ENCODE measurements around the gene MACROD2. TPM values are rescaled to one million over a fixed set of nuclear protein-coding genes. Genes with fewer than 3 reads are reported as not detected.

MACROD2 gene
- polyA plus RNA-seq, 1 experiment = 0.47 TPM

- Histone ChIP-seq H3K4me3 (ENCODE audit: low read depth, low read length) (no peak overlapping the region), H3K36me3 (ENCODE audit: control insufficient read depth, insufficient read depth, low read length) (no peaks in the 10 kb centered on the region), H3K27me3 (ENCODE audit: control insufficient read depth, insufficient read depth, low read length) (no peaks in the 10 kb centered on the region)
- no peak for DNase-seq (ENCODE audit: low read depth)
- no peak for TF ChIP-seq CTCF (IDR thresholded peaks at IDR 0.05; ENCODE audit: insufficient read depth, low read depth, low read length)
- POLR2A ChIA-PET = no interaction called here
- CTCF ChIA-PET = interaction anchor here (0.6 kb wide), 1 partner anchor 1140 kb away, joined by 3 read pairs; no protein-coding TSS in a partner anchor
These were observed 1816.6 kb downstream of the MACROD2 start for GRCh38 chr20:15811951-15812350.

GRCh38 chr20:15812696-15813095, 1817.4 kb downstream of the MACROD2 start:
- CTCF ChIA-PET = no interaction called here
- Histone ChIP-seq H3K27me3 (ENCODE audit: control insufficient read depth, insufficient read depth, low read length) (no peaks in the 10 kb centered on the region), H3K36me3 (ENCODE audit: control insufficient read depth, insufficient read depth, low read length) (no peaks in the 10 kb centered on the region), H3K4me3 (ENCODE audit: low read depth, low read length) (no peak overlapping the region)
- no peak for TF ChIP-seq CTCF (IDR thresholded peaks at IDR 0.05; ENCODE audit: insufficient read depth, low read depth, low read length)
- no peak for DNase-seq (ENCODE audit: low read depth)
- POLR2A ChIA-PET = no interaction called here

- ChIA-PET CTCF (no interaction called here), POLR2A (no interaction called here)
- TF ChIP-seq CTCF (IDR thresholded peaks at IDR 0.05; ENCODE audit: insufficient read depth, low read depth, low read length) = no peak
- DNase-seq (ENCODE audit: low read depth) = no peak
- Histone ChIP-seq H3K27me3 (ENCODE audit: control insufficient read depth, insufficient read depth, low read length) (no peaks in the 10 kb centered on the region), H3K36me3 (ENCODE audit: control insufficient read depth, insufficient read depth, low read length) (no peaks in the 10 kb centered on the region), H3K4me3 (ENCODE audit: low read depth, low read length) (no peak overlapping the region)
These were observed 1819.0 kb downstream of the MACROD2 start for GRCh38 chr20:15814360-15814759.

GRCh38 chr20:15814911-15815310, 1819.6 kb downstream of the MACROD2 start:
- Histone ChIP-seq H3K36me3 (ENCODE audit: control insufficient read depth, insufficient read depth, low read length) (no peaks in the 10 kb centered on the region), H3K4me3 (ENCODE audit: low read depth, low read length) (no peak overlapping the region), H3K27me3 (ENCODE audit: control insufficient read depth, insufficient read depth, low read length) (no peaks in the 10 kb centered on the region)
- TF ChIP-seq CTCF (IDR thresholded peaks at IDR 0.05; ENCODE audit: insufficient read depth, low read depth, low read length) = no peak
- CTCF ChIA-PET = no interaction called here
- POLR2A ChIA-PET = interaction anchor here (0.7 kb wide), 1 partner anchor 1479 kb away, joined by 3 read pairs; no protein-coding TSS in a partner anchor
- peak; percentile 32 for DNase-seq (ENCODE audit: low read depth)

GRCh38 chr20:15817351-15817750, 1822.0 kb downstream of the MACROD2 start:
- POLR2A ChIA-PET = no interaction called here
- H3K27me3 ChIP-seq (ENCODE audit: control insufficient read depth, insufficient read depth, low read length) = no peaks in the 10 kb centered on the region
- TF ChIP-seq CTCF (IDR thresholded peaks at IDR 0.05; ENCODE audit: insufficient read depth, low read depth, low read length) = no peak
- H3K36me3 ChIP-seq (ENCODE audit: control insufficient read depth, insufficient read depth, low read length) = no peaks in the 10 kb centered on the region
- DNase-seq (ENCODE audit: low read depth) = no peak
- H3K4me3 ChIP-seq (ENCODE audit: low read depth, low read length) = no peak overlapping the region
- CTCF ChIA-PET = interaction anchor here (0.6 kb wide), 1 partner anchor 39 kb away, joined by 3 read pairs; no protein-coding TSS in a partner anchor

All from BJ (cell line).